HG02884 (cell line): ENCODE data around the gene SMCO1.
"Not testable (repeated sequence)": the region's sequence is repeated elsewhere in the genome, so short reads cannot be mapped to it uniquely, and the experiment has no call there.

Experiments used
- ATAC-seq: cut with Tn5 transposase; IDR thresholded peaks from one replicate; pipeline ENCODE4 v1.9.1; 2021; ENCODE audit warnings: mild to moderate bottlenecking, moderate library complexity; ENCODE audit not compliant: unreplicated experiment

Gene SMCO1

DNA sequence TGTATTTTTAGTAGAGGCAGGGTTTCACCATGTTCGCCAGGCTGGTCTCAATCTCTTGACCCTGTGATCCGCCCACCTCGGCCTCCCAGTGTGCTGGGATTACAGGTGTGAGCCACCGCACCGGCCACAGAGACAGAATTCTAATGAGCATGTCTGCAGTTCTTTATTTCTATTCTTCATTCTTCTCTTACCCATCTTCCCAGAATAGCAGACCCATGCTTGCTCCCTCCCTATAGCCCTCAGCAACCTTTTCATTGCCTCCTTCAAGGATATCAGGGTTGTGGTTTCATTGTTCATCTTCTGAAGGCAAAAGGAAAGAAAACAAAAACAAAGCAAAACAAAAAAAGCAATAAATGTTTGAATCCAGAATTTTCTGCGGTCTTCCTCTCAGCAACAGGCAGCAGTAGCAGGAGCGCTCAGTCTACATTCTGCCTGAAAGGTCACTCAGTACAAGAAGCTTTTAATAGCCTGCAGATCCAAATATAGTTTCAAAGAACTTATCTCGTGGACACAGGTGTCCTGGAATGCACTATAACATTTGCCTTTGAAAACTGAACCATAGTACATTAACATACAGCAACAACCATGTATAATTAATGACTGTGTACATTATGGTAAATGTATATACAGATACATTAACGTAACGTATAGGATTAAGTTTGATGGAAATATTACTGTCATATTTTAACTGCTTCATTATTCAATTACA is at the start of gene SMCO1:
Gene SMCO1 (minus strand): TSS at position 434 of the 709 bp plus-strand sequence. CDS start 137 bp downstream, at position 297.
- no peak for ATAC-seq

- no peak for ATAC-seq
Observed at GRCh38 chr3:196563721-196564225, 48.6 kb upstream of the SMCO1 start.

DNA sequence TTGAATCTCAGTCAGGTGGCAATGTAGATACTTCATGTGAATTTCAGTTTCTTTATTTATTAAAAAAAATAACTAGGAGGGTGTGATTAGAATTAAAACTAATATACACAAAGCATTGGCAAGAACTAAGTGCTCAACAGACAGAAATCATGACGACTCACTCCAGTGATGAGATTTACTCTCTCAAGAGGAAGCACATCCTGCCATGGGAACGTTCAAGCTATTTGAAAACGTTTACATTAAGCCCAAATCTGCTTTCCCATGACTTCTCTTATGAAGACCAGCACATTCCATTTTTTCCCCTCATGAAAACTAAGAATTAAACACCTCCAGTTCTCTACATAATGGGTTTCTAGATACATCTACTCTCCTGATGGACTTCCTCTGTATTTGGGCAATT is 44.7 kb upstream of the SMCO1 start:
- ATAC-seq: no peak

DNA sequence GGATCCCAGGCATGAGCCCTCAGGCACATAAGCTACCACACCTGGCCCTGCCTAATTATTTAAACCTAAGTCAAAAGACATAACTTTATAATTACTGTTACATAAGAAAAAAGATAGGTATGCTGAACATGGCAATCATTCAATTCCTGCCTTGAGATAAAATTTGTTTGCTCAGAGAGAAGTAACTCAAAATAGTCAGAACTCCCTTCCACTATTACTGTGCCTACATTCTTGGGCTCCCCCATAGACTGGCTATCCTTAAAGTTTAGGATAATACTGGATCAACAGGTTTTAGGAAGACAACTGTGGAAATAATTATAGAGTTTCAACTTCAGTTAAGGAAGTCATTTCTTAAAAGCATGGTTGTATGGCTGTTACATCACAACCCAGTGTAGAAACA is 43.3 kb upstream of the SMCO1 start:
- ATAC-seq: no peak

DNA sequence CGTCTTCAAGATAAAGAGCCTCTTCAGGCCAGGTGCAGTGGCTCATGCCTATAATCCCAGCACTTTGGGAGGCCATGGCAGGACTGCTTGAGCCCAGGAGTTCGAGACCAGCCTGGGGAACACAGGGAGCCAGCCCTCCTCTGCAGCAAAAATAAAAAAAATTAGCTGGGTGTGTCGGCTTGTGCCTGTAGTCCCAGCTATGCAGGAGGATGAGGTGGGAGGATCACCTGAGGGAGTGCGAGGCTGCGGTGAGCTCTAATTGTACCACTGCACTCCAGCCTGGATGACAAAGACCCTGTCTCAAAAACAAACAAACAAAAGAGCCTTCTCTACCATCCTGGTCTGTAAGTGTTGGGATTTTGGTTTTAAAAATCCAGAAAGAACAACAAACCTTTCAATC is 42.1 kb upstream of the SMCO1 start:
- no peak for ATAC-seq

GRCh38 chr3:196555295-196555694 is 40.1 kb upstream of the SMCO1 start:
- ATAC-seq: no peak

- ATAC-seq: no peak
Observed at GRCh38 chr3:196554205-196554604, 39.1 kb upstream of the SMCO1 start.

- no peak for ATAC-seq
Observed at GRCh38 chr3:196553551-196553950, 38.4 kb upstream of the SMCO1 start.

DNA sequence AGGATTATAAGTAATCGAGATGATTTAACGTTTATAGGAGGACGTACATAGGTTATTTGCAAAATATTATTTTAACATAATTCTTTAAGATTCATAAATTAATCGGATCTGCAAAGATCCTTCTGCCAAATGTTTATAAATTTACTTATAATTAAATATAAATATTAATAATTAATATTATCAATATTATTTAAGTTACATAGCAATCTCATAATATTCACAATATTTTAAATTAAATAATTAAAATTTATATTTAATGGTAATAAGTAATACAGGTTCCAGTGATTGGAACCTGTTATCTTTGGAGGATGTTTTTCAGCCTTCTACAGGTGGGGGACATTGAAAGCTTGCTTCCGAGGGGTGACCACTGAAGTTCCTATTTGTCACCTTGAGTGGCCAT is 37.1 kb upstream of the SMCO1 start:
- ATAC-seq: no peak

DNA sequence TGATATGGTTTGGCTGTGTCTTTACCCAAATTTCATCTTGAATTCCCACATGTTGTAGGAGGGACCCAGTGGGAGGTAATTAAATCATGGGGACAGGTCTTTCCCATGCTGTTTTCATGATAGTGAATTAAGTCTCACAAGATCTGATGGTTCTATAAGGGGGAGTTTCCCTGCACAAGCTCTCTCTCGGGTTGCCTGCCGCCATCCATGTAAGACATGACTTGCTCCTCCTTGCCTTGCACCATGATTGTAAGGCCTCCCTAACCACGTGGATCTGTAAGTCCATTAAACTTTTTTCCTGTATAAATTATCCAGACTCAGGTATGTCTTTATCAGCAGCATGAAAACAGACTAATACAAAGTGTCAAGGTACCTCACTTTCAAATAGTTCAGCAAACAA is 35.0 kb upstream of the SMCO1 start:
- ATAC-seq: not testable (repeated sequence)

DNA sequence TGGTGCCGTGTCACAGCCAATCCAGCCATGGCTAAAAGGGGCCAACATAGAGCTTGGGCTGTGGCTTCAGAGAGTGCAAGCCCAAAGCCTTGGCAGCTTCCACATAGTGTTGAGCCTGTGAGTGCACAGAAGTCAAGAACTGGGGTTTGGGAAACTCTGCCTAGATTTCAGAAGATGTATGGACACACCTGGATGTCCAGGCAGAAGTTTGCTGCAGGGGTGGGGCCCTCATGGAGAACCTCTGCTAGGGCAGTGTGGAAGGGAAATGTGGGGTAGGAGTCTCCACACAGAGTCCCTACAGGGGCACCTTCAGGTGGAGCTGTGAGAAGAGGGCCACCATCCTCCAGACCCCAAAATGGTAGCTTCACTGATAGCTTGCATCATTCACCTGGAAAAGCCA is 34.2 kb upstream of the SMCO1 start:
- not testable (repeated sequence) for ATAC-seq

GRCh38 chr3:196547067-196547466 is 31.9 kb upstream of the SMCO1 start:
- ATAC-seq: no peak

DNA sequence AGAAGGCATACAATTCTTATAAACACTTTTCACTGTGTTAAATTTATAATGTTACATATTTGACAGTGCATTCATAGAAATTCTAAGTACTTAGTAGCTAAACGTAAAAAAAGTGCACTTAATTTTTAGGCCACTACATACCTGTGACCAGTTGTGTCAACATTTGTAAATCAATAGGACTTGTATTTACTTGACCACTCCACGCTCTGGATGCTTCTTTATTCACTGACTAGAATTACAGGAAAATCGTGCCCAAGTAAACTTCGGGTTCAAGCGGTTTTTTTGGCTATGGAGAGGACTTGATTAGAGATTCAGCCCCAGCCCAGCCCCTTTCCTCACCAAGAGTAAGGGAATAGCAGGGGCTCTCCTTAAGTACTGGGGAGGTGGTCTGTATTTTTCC is 31.4 kb upstream of the SMCO1 start:
- ATAC-seq: no peak

- no peak for ATAC-seq
Observed at GRCh38 chr3:196544491-196544992, 29.4 kb upstream of the SMCO1 start.

DNA sequence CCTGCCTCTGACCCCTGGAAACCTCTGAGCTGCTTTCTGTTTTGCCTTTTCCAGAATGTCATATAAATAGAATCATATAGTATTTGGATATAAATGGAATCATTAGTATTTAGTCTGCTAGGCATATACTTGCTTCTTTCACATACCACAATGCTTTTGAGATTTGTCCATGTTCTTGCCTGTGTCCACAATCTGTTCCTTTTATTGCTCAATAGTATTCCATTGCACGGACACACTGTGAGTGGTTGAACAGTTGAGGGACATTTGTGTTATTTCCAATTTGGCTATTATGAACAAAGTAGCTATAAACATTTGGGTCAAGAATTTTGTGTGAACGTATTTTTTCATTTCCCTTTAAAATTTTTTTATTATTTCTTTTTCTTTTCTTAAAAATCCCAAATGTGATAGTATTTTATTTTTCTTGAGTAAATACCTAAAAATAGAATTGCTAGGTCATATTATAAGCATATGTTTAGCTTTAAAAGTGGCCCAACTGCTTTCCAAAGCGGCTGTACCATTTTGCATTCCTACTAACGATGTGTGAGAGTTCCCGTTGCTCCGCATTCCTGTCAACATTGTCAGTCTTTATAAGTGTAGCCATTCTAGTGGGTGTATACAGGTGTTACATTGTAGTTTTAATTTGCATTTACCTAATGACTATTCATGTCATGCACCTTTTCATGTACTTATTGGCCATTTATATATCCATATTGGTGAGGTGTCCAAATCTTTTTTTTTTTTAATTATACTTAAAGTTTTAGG is 26.7 kb upstream of the SMCO1 start:
- ATAC-seq: no peak

DNA sequence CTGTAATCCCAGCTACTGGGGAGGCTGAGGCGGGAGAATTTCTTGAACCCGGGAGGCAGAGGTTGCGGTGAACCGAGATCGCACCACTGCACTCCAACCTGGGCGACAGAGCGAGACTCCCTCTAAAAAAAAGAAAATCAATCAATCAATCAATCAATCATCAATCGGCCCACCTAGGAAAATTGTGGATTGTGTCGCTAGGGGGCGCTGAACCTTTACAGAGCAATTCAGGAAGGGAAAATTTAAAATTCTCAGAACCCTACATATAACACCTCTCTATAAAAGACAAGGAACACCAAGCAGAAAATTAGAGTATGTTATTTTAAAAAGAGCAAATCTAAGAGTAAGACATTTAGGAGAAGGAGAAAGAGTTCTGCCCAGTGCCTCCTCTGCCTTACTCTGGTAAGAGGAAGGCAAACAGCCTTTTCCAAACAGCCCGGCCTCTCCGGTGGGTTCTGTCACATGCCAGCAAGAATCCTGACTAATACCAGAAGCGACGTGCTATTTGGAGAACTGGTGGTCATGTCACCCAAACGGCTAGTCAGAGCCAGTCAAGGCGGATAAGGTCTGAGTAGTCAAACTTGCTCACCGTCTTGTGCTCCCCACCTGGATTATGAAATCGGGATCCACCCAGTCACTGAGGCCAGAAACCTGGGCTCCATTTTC is 22.3 kb upstream of the SMCO1 start:
- ATAC-seq: no peak

DNA sequence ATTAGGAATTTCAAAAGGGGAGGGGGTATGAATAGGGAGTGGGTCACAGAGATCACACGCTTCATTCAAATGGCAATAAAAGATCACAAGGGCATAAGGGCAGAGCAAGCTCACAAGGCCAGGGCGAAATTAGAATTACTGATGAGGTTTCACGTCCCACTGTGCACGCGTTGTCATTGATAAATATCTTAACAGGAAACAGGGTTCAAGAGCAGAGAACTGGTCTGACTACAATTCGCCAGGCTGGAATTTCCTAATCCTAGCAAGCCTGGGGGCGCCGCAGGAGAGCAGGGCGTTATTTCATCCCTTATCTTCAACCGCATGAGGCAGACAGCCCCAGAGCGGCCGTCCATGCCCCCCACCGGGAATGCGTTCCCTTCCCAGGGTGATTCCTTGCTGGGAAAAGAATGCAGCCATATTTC is 18.1 kb upstream of the SMCO1 start:
- no peak for ATAC-seq

DNA sequence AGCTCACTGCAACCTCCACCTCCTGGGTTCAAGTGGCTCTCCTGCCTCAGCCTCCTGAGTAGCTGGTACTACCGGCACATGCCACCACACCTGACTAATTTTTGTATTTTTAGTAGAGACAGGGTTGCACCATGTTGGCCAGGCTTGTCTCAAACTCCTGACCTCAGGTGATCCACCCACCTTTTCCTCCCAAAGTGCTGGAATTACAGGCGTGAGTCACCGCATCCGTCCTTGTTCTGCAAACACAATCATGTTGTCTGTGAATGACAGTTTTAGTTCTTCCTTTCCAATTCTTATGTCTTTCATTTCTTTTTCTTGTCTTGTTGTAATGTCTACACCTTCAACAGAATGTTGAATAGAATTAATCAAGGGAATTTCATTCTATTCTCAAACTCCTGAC is 16.3 kb upstream of the SMCO1 start:
- no peak for ATAC-seq

- ATAC-seq: peak; percentile 64
Observed at GRCh38 chr3:196528639-196529233, 13.6 kb upstream of the SMCO1 start.

DNA sequence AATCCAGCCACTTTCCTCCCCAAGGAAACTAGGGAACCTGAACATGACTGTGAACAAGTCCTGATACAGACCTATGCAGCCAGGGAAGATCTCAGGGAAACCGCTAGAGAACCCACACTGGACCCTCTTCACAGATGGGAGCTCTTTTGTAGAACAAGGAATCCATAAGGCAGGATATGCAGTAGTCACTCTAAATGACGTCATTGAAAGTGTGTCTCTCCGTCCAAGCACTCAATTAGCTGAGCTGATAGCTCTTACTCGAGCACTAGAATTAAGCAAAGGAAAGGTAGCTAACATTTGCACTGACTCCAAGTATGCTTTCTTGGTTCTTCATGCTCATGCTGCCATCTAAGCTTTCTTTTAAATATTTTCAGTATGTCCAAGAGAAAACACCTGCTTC is 10.0 kb upstream of the SMCO1 start:
- no peak for ATAC-seq

DNA sequence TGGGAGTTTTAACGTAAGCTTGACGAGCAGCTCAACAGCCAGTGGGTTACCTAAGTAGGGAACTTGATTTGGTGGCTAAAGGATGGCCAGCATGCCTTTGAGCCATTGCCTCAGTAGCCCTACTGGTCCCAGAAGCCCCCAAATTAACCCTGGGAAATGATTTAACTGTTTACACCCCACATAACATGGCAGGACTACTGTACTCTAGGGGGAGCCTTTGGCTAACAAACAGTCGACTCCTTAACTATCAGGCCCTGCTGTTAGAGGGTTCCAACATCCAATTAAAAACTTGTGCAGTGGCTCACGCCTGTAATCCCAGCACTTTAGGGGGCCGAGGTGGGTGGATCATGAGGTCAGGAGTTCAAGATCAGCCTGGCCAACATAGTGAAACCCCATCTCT is 9.4 kb upstream of the SMCO1 start:
- no peak for ATAC-seq
